CD14-positive monocyte (primary cell): ENCODE results near the gene ARRDC3. TPM values are rescaled to one million over a fixed set of nuclear protein-coding genes. Genes with fewer than 3 reads are reported as not detected.

Source experiments
- DNase-seq, 3 donors: peaks; one replicate each; pipeline ENCODE4 v3.0.0-alpha.2; 2011 to 2022
- H2AFZ ChIP-seq: 2 replicates; pipeline ENCODE4 v1.6.0; 2012; ENCODE audit warnings: mild to moderate bottlenecking, low read depth, low read length, inconsistent platforms; ENCODE audit not compliant: insufficient read depth, poor library complexity, severe bottlenecking
- H3K27ac ChIP-seq, 2 donors: 1 replicate in 1 of 2; 2 replicates in 1 of 2; pipeline ENCODE4 v1.5.1; 2012 to 2013; ENCODE audit warnings: low read length in 2 of 2, control low read depth in 1 of 2, inconsistent platforms in 1 of 2, low read depth in 1 of 2, mild to moderate bottlenecking in 1 of 2
- H3K27me3 ChIP-seq, 2 donors: one replicate each; pipeline versions ENCODE4 v1.6.0 to v1.6.1; 2011 to 2013; ENCODE audit warnings: low read length in 2 of 2; ENCODE audit not compliant: control insufficient read depth in 2 of 2, insufficient read depth in 2 of 2
- H3K36me3 ChIP-seq, 2 donors: replicated peaks in 1 of 2; 1 replicate in 1 of 2; 2 replicates in 1 of 2; pipeline versions ENCODE4 v1.5.1 to v1.6.1; 2012 to 2013; ENCODE audit warnings: low read length in 2 of 2, control low read depth in 1 of 2, inconsistent platforms in 1 of 2, mild to moderate bottlenecking in 1 of 2; ENCODE audit not compliant: insufficient read depth in 2 of 2, control insufficient read depth in 1 of 2
- H3K4me1 ChIP-seq, 2 donors: 1 replicate in 1 of 2; 2 replicates in 1 of 2; pipeline versions ENCODE4 v1.5.1 to v1.6.1; 2012 to 2013; ENCODE audit warnings: low read length in 2 of 2, control low read depth in 1 of 2, inconsistent platforms in 1 of 2, mild to moderate bottlenecking in 1 of 2, moderate library complexity in 1 of 2; ENCODE audit not compliant: insufficient read depth in 2 of 2, control insufficient read depth in 1 of 2
- H3K4me2 ChIP-seq: replicated peaks from 2 replicates; pipeline ENCODE3; 2012; ENCODE audit warnings: low read length, moderate library complexity, mild to moderate bottlenecking; ENCODE audit not compliant: poor library complexity, severe bottlenecking; ENCODE audit errors: extremely low read depth
- H3K4me3 ChIP-seq, 3 experiments: fragments of 200-600 bp in 1 of 3; sonication (generic) in 1 of 3; replicated peaks in 1 of 3; 1 replicate in 2 of 3; 2 replicates in 1 of 3; pipeline ENCODE4 v1.5.1; 2011 to 2013; ENCODE audit warnings: low read length in 3 of 3, mild to moderate bottlenecking in 3 of 3, control low read depth in 2 of 3, low read depth in 2 of 3, inconsistent platforms in 1 of 3, moderate library complexity in 1 of 3
- H3K79me2 ChIP-seq: 2 replicates; pipeline ENCODE4 v1.6.0; 2012; ENCODE audit warnings: mild to moderate bottlenecking, control low read depth, inconsistent platforms, low read length, moderate library complexity; ENCODE audit not compliant: insufficient read depth
- H3K9ac ChIP-seq: 2 replicates; pipeline ENCODE4 v1.6.0; 2017; ENCODE audit warnings: low read length, mild to moderate bottlenecking; ENCODE audit not compliant: insufficient read depth, poor library complexity, severe bottlenecking
- H3K9me3 ChIP-seq, 2 donors: replicated peaks in 1 of 2; 1 replicate in 1 of 2; 2 replicates in 1 of 2; pipeline versions ENCODE4 v1.5.1 to v1.6.1; 2012 to 2013; ENCODE audit warnings: low read length in 2 of 2, control low read depth in 1 of 2; ENCODE audit not compliant: control insufficient read depth in 1 of 2, insufficient read depth in 1 of 2
- H4K20me1 ChIP-seq: 2 replicates; pipeline ENCODE4 v1.6.0; 2012; ENCODE audit warnings: mild to moderate bottlenecking, low read length, control low read depth, moderate library complexity; ENCODE audit not compliant: insufficient read depth
- H3K27ac Mint-ChIP-seq, 7 donors: one replicate each; pipeline ENCODE4 v1.8.0; 2020; ENCODE audit warnings: mild to moderate bottlenecking in 7 of 7, mixed read lengths in 7 of 7, moderate library complexity in 6 of 7, inconsistent platforms in 2 of 7
- H3K27me3 Mint-ChIP-seq, 3 donors: one replicate each; pipeline ENCODE4 v1.8.0; 2021 to 2022; ENCODE audit warnings: low read depth in 3 of 3, mild to moderate bottlenecking in 3 of 3, mixed read lengths in 3 of 3, moderate library complexity in 3 of 3, inconsistent platforms in 1 of 3
- H3K36me3 Mint-ChIP-seq, 2 donors: one replicate each; pipeline ENCODE4 v1.8.0; 2020; ENCODE audit warnings: mixed read lengths in 2 of 2, inconsistent platforms in 1 of 2, mild to moderate bottlenecking in 1 of 2
- H3K4me1 Mint-ChIP-seq: one replicate; pipeline ENCODE4 v1.8.0; 2020; ENCODE audit warnings: mild to moderate bottlenecking, mixed read lengths
- H3K4me3 Mint-ChIP-seq, 2 donors: one replicate each; pipeline ENCODE4 v1.8.0; 2020; ENCODE audit warnings: mild to moderate bottlenecking in 2 of 2, mixed read lengths in 2 of 2, moderate library complexity in 1 of 2
- H3K9me3 Mint-ChIP-seq, 7 donors: one replicate each; pipeline ENCODE4 v1.8.0; 2020 to 2022; ENCODE audit warnings: mixed read lengths in 7 of 7, mild to moderate bottlenecking in 6 of 7, moderate library complexity in 6 of 7, inconsistent platforms in 2 of 7
- CTCF ChIP-seq: fragments of 200-600 bp; IDR thresholded peaks from one replicate; pipeline ENCODE4 v1.8.0; 2022; ENCODE audit warnings: antibody characterized with exemption, mild to moderate bottlenecking
- WGBS: methylation state at CpG from one replicate; pipeline ENCODE4 v1.1.5; 2013; ENCODE audit warnings: missing lambda C conversion rate; ENCODE audit not compliant: insufficient coverage; 5-methylcytosine and 5-hydroxymethylcytosine counted together
- intact Hi-C, 2 donors: fragments of 100-400 bp; cut with micrococcal nuclease; formaldehyde crosslinking; loops; one replicate each; pipeline versions ENCODE4 v1.15.0 to v1.15.1; 2023
- polyA plus RNA-seq, 3 donors: library from polyadenylated mRNA; depleted of rRNA in 1 of 3; unstranded in 2 of 3; stranded (reverse) in 1 of 3; fragments of 300-500 nt in 2 of 3; fragments of >200 nt in 1 of 3; fragmentation: Illumina TruSeq in 2 of 3; gene quantifications; 1 replicate in 2 of 3; 2 replicates in 1 of 3; pipeline ENCODE4 v1.2.3, GENCODE V29; 2012 to 2021

ARRDC3 gene
- polyA plus RNA-seq, 3 donors, result 43.3 to 68.0 (median 64.6) TPM

GRCh38 chr5:91366551-91366950 lies 16.6 kb downstream of the ARRDC3 start:
- H3K4me3 ChIP-seq, result no peak overlapping the region
- Mint-ChIP-seq H3K27me3 (peaks cover 0 to 3% (median 1%) of the 10 kb centered on the region in 3 donors), H3K27ac (peak overlapping the region in 1 of 7 donors; percentile 60), H3K36me3 (peaks cover 44 to 48% of the 10 kb centered on the region in 2 donors), H3K9me3 (peaks cover 0 to 2% (median 0%) of the 10 kb centered on the region in 7 donors), H3K4me1 (peaks cover 4% of the 10 kb centered on the region), H3K4me3 (no peak overlapping the region)
- H2AFZ ChIP-seq, result no peak overlapping the region
- H3K79me2 ChIP-seq, result peaks cover 20% of the 10 kb centered on the region
- no peaks in the 10 kb centered on the region for H3K27me3 ChIP-seq
- H3K36me3 ChIP-seq, result peaks cover 38 to 47% of the 10 kb centered on the region in 2 donors
- H3K9ac ChIP-seq, result no peak overlapping the region
- no peaks in the 10 kb centered on the region for H3K9me3 ChIP-seq
- peaks cover 37% of the 10 kb centered on the region for H4K20me1 ChIP-seq
- H3K27ac ChIP-seq, result no peak overlapping the region
- WGBS, result no CpG with 5 or more reads among the region's 1 CpG
- intact Hi-C loops, result no loop called here
- no peak overlapping the region for H3K4me2 ChIP-seq
- H3K4me1 ChIP-seq, result no peaks in the 10 kb centered on the region
- no peak for TF ChIP-seq CTCF
- DNase-seq, result no peak

GRCh38 chr5:91365498-91365897 lies 17.6 kb downstream of the ARRDC3 start:
- Mint-ChIP-seq H3K4me3 (no peak overlapping the region), H3K27ac (peak overlapping the region in 2 of 7 donors; percentile 20 to 46), H3K9me3 (peaks cover 0 to 4% (median 2%) of the 10 kb centered on the region in 7 donors), H3K4me1 (peaks cover 7% of the 10 kb centered on the region), H3K27me3 (peaks cover 0 to 3% (median 1%) of the 10 kb centered on the region in 3 donors), H3K36me3 (peaks cover 33 to 40% of the 10 kb centered on the region in 2 donors)
- Histone ChIP-seq H3K9me3 (no peaks in the 10 kb centered on the region), H3K9ac (no peak overlapping the region), H3K4me3 (no peak overlapping the region), H3K27ac (no peak overlapping the region), H3K36me3 (peaks cover 27 to 36% of the 10 kb centered on the region in 2 donors), H2AFZ (no peak overlapping the region), H3K4me2 (no peak overlapping the region), H3K79me2 (peaks cover 15% of the 10 kb centered on the region), H3K27me3 (no peaks in the 10 kb centered on the region), H3K4me1 (no peaks in the 10 kb centered on the region), H4K20me1 (peaks cover 27% of the 10 kb centered on the region)
- WGBS, result no CpG with 5 or more reads among the region's 3 CpGs
- no peak for TF ChIP-seq CTCF
- DNase-seq, result no peak
- intact Hi-C loops, result no loop called here
